ENCODE results near the gene INPP5D.

- TF ChIP-seq POLR2AphosphoS5 (IDR thresholded peaks at IDR 0.05) (no peak), CTCF (IDR thresholded peaks at IDR 0.05) (no peak), POLR2A (IDR thresholded peaks at IDR 0.05) (no peak), EP300 (IDR thresholded peaks at IDR 0.05; ENCODE audit: low read depth) (no peak)
Observed at GRCh38 chr2:233161730-233162129, 101.6 kb downstream of the INPP5D start.

All from transverse colon (tissue), 4 donors.